ENCODE data around the gene SLC5A10.

SLC5A10 gene

GRCh38 chr17:18963126-18964017 is 11.4 kb downstream of the SLC5A10 start:
- DNase-seq (ENCODE audit: low read depth): no peak

GRCh38 chr17:18964018-18964351 is 12.0 kb downstream of the SLC5A10 start:
- no peak for DNase-seq (ENCODE audit: low read depth)
- no peak overlapping the region for H3K4me3 ChIP-seq (ENCODE audit: low read depth, low read length)
- no peak for TF ChIP-seq CTCF (conservative IDR thresholded peaks at IDR 0.05; ENCODE audit: low read depth, low read length)

More at GRCh38 chr17:18963126-18964017, 11.4 kb downstream of the SLC5A10 start:
- TF ChIP-seq CTCF (conservative IDR thresholded peaks at IDR 0.05; ENCODE audit: low read depth, low read length): no peak
- H3K4me3 ChIP-seq (ENCODE audit: low read depth, low read length): no peak overlapping the region

- no peak for TF ChIP-seq CTCF (conservative IDR thresholded peaks at IDR 0.05; ENCODE audit: low read depth, low read length)
- no peak overlapping the region for H3K4me3 ChIP-seq (ENCODE audit: low read depth, low read length)
- DNase-seq (ENCODE audit: low read depth): no peak
Observed at GRCh38 chr17:18964550-18964949, 12.6 kb downstream of the SLC5A10 start.

- no peak overlapping the region for H3K4me3 ChIP-seq (ENCODE audit: low read depth, low read length)
- no peak for TF ChIP-seq CTCF (conservative IDR thresholded peaks at IDR 0.05; ENCODE audit: low read depth, low read length)
Observed at GRCh38 chr17:18965530-18966236, 13.7 kb downstream of the SLC5A10 start.

GRCh38 chr17:18966831-18967624 is 15.1 kb downstream of the SLC5A10 start:
- TF ChIP-seq CTCF (conservative IDR thresholded peaks at IDR 0.05; ENCODE audit: low read depth, low read length): no peak
- no peak overlapping the region for H3K4me3 ChIP-seq (ENCODE audit: low read depth, low read length)
- peak; percentile 53 for DNase-seq (ENCODE audit: low read depth)

More at GRCh38 chr17:18965530-18966236, 13.7 kb downstream of the SLC5A10 start:
- DNase-seq (ENCODE audit: low read depth): no peak

- TF ChIP-seq CTCF (conservative IDR thresholded peaks at IDR 0.05; ENCODE audit: low read depth, low read length): no peak
- no peak for DNase-seq (ENCODE audit: low read depth)
- no peak overlapping the region for H3K4me3 ChIP-seq (ENCODE audit: low read depth, low read length)
Observed at GRCh38 chr17:18967916-18968315, 16.0 kb downstream of the SLC5A10 start.

All from choroid plexus epithelial cell (primary cell).